K562 (cell line): ENCODE results near the gene SLC38A1. TPM values are rescaled to one million over a fixed set of nuclear protein-coding genes. Genes with fewer than 3 reads are reported as not detected.

Source experiments
- ETV6 ChIP-seq, 3 experiments: fragments of 150-350 bp in 1 of 3; sonication (generic) in 1 of 3; formaldehyde crosslinking in 1 of 3; IDR thresholded peaks; 2 replicates each; pipeline versions ENCODE4 v1.6.1 to v1.8.0; 2014 to 2022; ENCODE audit warnings: borderline replicate concordance in 2 of 3, low read depth in 2 of 3, antibody characterized with exemption in 1 of 3, low read length in 1 of 3, mild to moderate bottlenecking in 1 of 3, missing genetic modification reagents in 1 of 3
- HMG20B ChIP-seq: fragments of 250-450 bp; sonication (Bioruptor Pico); IDR thresholded peaks from 2 replicates; pipeline ENCODE4 v1.5.0; 2021; ENCODE audit warnings: mild to moderate bottlenecking
- KDM4B ChIP-seq, 2 experiments: fragments of 450-650 bp in 1 of 2; sonication (generic) in 1 of 2; IDR thresholded peaks; 2 replicates each; pipeline ENCODE4 v1.6.1; 2016 to 2017; ENCODE audit warnings: borderline replicate concordance in 2 of 2, antibody characterized with exemption in 1 of 2, low read depth in 1 of 2, mild to moderate bottlenecking in 1 of 2
- MAZ ChIP-seq, 2 experiments: fragments of 450-650 bp in 1 of 2; sonication (generic) in 1 of 2; formaldehyde crosslinking; IDR thresholded peaks in 1 of 2; conservative IDR thresholded peaks in 1 of 2; 2 replicates each; pipeline versions ENCODE4 v1.4.0 to v1.5.0; 2020; ENCODE audit warnings: mild to moderate bottlenecking in 1 of 2, missing genetic modification reagents in 1 of 2
- MEF2D ChIP-seq: conservative IDR thresholded peaks from 2 replicates; pipeline ENCODE4 v1.6.1; 2016; ENCODE audit warnings: low read depth, missing genetic modification characterization, missing compliant biosample characterization
- POLR3A ChIP-seq: IDR thresholded peaks from 2 replicates; pipeline ENCODE4 v1.6.1; 2011; ENCODE audit warnings: borderline replicate concordance, mild to moderate bottlenecking, moderate library complexity; ENCODE audit not compliant: insufficient read length, insufficient read depth; ENCODE audit errors: extremely low read depth
- SP2 ChIP-seq: IDR thresholded peaks from 2 replicates; pipeline ENCODE4 v1.6.1; 2011; ENCODE audit warnings: mild to moderate bottlenecking, low read depth, low read length, moderate library complexity; ENCODE audit not compliant: poor library complexity, severe bottlenecking; ENCODE audit errors: extremely low read depth
- ZNF589 ChIP-seq: fragments of 200-800 bp; sonication (Bioruptor generic); IDR thresholded peaks from 2 replicates; pipeline ENCODE4 v1.6.1; 2016; ENCODE audit warnings: low read depth, missing genetic modification characterization, missing compliant biosample characterization
- polyA plus RNA-seq, 8 experiments: library from polyadenylated mRNA; depleted of rRNA in 4 of 8; stranded (reverse) in 5 of 8; unstranded in 3 of 8; fragments of >200 nt; fragmentation: Nextera tagmentation in 2 of 8; fragmentation: Illumina TruSeq in 1 of 8; extraction: Ambion mirVana in 2 of 8; extraction: Trizol in 1 of 8; gene quantifications; 2 replicates each; pipeline versions ENCODE4 v1.2.1 to v1.2.3, GENCODE V29; 2011 to 2014; ENCODE audit warnings: inconsistent platforms in 1 of 8, missing spikeins in 1 of 8
- total RNA-seq, 7 experiments: library from RNA; depleted of rRNA in 6 of 7; stranded (reverse); fragments of >200 nt in 6 of 7; fragmentation: Illumina TruSeq in 2 of 7; extraction: Trizol in 2 of 7; gene quantifications; 2 replicates each; pipeline versions ENCODE4 v1.2.1 to v1.2.3, GENCODE V29; 2011 to 2021; ENCODE audit warnings: low replicate concordance in 1 of 7
- TF ChIP-seq, protein P1 (sequence below): fragments of 450-650 bp; IDR thresholded peaks from 2 replicates; pipeline ENCODE4 v1.7.0; 2016; ENCODE audit warnings: borderline replicate concordance
- TF ChIP-seq, protein P2 (sequence below), 2 experiments: fragments of 250-450 bp in 1 of 2; fragments of 450-650 bp in 1 of 2; sonication (Bioruptor Pico) in 1 of 2; IDR thresholded peaks; 2 replicates each; pipeline versions ENCODE4 v1.6.1 to v1.8.0; 2016 to 2021; ENCODE audit warnings: mild to moderate bottlenecking in 2 of 2, moderate library complexity in 2 of 2, missing compliant biosample characterization in 1 of 2, missing genetic modification characterization in 1 of 2
- TF ChIP-seq, protein P3 (sequence below), 3 experiments: fragments of 200-800 bp in 1 of 3; fragments of 250-450 bp in 1 of 3; fragments of 450-650 bp in 1 of 3; sonication (Bioruptor Pico) in 1 of 3; sonication (Bioruptor generic) in 1 of 3; formaldehyde crosslinking in 1 of 3; IDR thresholded peaks; 2 replicates each; pipeline versions ENCODE4 v1.6.1 to v1.8.0; 2016 to 2022; ENCODE audit warnings: mild to moderate bottlenecking in 2 of 3, missing genetic modification characterization in 2 of 3, missing compliant biosample characterization in 1 of 3, moderate library complexity in 1 of 3
- TF ChIP-seq, protein P4 (sequence below): fragments of 200-800 bp; sonication (Bioruptor generic); IDR thresholded peaks from 2 replicates; pipeline ENCODE4 v1.6.1; 2017; ENCODE audit warnings: missing genetic modification characterization, missing compliant biosample characterization

The SLC38A1 gene
- total and polyA plus RNA-seq, 9 of the 15 experiments (the other 6 are each of a cell fraction or from before 2014, with no cell fraction given): 51.9 to 112 (median 75.0) TPM

DNA sequence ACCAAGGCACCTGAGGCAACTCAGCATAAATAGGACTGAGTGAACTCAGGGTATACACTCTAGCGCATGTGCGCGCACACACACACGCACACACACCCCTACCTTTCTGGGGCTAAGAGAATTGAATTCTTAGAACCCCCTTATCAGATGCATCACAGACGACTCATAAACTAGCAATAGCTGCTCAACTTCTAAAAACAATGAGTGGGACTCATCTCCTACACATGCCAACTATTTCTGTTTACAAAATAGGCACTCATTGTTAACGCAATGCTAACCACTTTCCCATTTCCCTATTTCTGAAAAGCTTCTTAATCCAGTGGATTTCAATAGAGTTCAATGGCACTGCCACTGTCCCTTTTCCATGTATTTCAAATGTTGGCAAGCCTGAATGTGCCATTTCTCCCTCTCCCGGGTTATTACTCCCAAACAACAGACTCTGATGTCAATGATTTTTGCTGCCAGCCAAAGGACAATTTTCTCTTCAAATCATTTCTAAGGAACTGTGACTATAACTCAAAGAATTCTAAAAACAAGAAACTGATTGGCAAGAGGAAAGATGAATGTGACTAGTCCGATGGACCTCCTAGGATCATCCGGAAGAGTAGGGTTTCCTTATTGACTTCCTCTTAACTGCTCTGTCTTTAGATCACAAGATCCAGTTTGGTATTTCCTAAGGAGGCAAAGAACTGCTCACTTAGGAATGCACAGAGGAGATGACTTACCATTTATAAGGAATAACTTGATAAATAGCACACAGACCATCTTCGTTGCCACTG is 48.8 kb downstream of the SLC38A1 start (continued):
- TF ChIP-seq ETV6 (IDR thresholded peaks at IDR 0.05; ENCODE audit: borderline replicate concordance in 1 of 2, low read depth in 2 of 2, low read length in 1 of 2) (no peak), ETV6 (CRISPR knock-in tag; IDR thresholded peaks at IDR 0.05; ENCODE audit: borderline replicate concordance) (no peak), HMG20B (CRISPR knock-in tag) (no peak), MEF2D (tag) (no peak), MAZ (CRISPR knock-in tag; conservative IDR thresholded peaks at IDR 0.05 in 1 of 2, IDR thresholded peaks at IDR 0.05 in 1 of 2) (no peak; a peak in 1 of 4 replicates), ZNF589 (CRISPR knock-in tag) (peak; percentile 8; the same call in 1 of the 2 replicates), SP2 (no peak), POLR3A (no peak), KDM4B (IDR thresholded peaks at IDR 0.05; ENCODE audit: borderline replicate concordance in 2 of 2, low read depth in 1 of 2) (no peak)
- TF ChIP-seq, protein P1, sequence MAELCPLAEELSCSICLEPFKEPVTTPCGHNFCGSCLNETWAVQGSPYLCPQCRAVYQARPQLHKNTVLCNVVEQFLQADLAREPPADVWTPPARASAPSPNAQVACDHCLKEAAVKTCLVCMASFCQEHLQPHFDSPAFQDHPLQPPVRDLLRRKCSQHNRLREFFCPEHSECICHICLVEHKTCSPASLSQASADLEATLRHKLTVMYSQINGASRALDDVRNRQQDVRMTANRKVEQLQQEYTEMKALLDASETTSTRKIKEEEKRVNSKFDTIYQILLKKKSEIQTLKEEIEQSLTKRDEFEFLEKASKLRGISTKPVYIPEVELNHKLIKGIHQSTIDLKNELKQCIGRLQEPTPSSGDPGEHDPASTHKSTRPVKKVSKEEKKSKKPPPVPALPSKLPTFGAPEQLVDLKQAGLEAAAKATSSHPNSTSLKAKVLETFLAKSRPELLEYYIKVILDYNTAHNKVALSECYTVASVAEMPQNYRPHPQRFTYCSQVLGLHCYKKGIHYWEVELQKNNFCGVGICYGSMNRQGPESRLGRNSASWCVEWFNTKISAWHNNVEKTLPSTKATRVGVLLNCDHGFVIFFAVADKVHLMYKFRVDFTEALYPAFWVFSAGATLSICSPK: no peak
- TF ChIP-seq, protein P2, sequence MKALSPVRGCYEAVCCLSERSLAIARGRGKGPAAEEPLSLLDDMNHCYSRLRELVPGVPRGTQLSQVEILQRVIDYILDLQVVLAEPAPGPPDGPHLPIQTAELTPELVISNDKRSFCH (CRISPR knock-in tag; IDR thresholded peaks at IDR 0.05): no peak
- TF ChIP-seq, protein P2 (tag; IDR thresholded peaks at IDR 0.05): no peak
- TF ChIP-seq, protein P3, sequence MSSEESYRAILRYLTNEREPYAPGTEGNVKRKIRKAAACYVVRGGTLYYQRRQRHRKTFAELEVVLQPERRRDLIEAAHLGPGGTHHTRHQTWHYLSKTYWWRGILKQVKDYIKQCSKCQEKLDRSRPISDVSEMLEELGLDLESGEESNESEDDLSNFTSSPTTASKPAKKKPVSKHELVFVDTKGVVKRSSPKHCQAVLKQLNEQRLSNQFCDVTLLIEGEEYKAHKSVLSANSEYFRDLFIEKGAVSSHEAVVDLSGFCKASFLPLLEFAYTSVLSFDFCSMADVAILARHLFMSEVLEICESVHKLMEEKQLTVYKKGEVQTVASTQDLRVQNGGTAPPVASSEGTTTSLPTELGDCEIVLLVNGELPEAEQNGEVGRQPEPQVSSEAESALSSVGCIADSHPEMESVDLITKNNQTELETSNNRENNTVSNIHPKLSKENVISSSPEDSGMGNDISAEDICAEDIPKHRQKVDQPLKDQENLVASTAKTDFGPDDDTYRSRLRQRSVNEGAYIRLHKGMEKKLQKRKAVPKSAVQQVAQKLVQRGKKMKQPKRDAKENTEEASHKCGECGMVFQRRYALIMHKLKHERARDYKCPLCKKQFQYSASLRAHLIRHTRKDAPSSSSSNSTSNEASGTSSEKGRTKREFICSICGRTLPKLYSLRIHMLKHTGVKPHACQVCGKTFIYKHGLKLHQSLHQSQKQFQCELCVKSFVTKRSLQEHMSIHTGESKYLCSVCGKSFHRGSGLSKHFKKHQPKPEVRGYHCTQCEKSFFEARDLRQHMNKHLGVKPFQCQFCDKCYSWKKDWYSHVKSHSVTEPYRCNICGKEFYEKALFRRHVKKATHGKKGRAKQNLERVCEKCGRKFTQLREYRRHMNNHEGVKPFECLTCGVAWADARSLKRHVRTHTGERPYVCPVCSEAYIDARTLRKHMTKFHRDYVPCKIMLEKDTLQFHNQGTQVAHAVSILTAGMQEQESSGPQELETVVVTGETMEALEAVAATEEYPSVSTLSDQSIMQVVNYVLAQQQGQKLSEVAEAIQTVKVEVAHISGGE (CRISPR knock-in tag; IDR thresholded peaks at IDR 0.05): no peak
- TF ChIP-seq, protein P4, sequence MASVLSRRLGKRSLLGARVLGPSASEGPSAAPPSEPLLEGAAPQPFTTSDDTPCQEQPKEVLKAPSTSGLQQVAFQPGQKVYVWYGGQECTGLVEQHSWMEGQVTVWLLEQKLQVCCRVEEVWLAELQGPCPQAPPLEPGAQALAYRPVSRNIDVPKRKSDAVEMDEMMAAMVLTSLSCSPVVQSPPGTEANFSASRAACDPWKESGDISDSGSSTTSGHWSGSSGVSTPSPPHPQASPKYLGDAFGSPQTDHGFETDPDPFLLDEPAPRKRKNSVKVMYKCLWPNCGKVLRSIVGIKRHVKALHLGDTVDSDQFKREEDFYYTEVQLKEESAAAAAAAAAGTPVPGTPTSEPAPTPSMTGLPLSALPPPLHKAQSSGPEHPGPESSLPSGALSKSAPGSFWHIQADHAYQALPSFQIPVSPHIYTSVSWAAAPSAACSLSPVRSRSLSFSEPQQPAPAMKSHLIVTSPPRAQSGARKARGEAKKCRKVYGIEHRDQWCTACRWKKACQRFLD (CRISPR knock-in tag): no peak; the same call in 1 of the 2 replicates
